SU-DHL-6 (cell line): ENCODE results near the gene ANK3.

Source experiments
- H2AFZ ChIP-seq: fragments of 200-600 bp; sonication (generic); 2 replicates; pipeline ENCODE4 v1.6.1; 2014; ENCODE audit warnings: low read depth, mild to moderate bottlenecking, moderate library complexity, mixed read lengths, antibody characterized with exemption, low read length; ENCODE audit not compliant: severe bottlenecking
- H3F3A ChIP-seq: fragments of 200-600 bp; shearing (Covaris generic); 2 replicates; pipeline ENCODE4 v1.6.0; 2016; ENCODE audit warnings: antibody characterized with exemption, mild to moderate bottlenecking; ENCODE audit not compliant: insufficient read depth
- H3K27ac ChIP-seq: fragments of 200-600 bp; sonication (generic); 2 replicates; pipeline ENCODE4 v1.5.1; 2016; ENCODE audit warnings: low read depth, mild to moderate bottlenecking, low read length, moderate library complexity, mixed read lengths
- H3K27me3 ChIP-seq: fragments of 200-600 bp; sonication (generic), shearing (Covaris generic); 2 replicates; pipeline ENCODE4 v1.6.0; 2014; ENCODE audit warnings: mild to moderate bottlenecking, low read length
- H3K36me3 ChIP-seq: fragments of 200-600 bp; sonication (generic); 2 replicates; pipeline ENCODE4 v1.6.1; 2014; ENCODE audit warnings: mild to moderate bottlenecking, low read length, mixed read lengths
- H3K4me2 ChIP-seq: fragments of 300-600, 200-600 bp; shearing (Covaris generic), sonication (generic); 2 replicates; pipeline ENCODE4 v1.6.0; 2014; ENCODE audit warnings: low read length, low read depth, mild to moderate bottlenecking; ENCODE audit not compliant: poor library complexity, severe bottlenecking
- H3K4me3 ChIP-seq: fragments of 200-600 bp; sonication (generic); 2 replicates; pipeline ENCODE4 v1.5.1; 2014; ENCODE audit warnings: antibody characterized with exemption, low read length, mild to moderate bottlenecking, mixed read lengths; ENCODE audit not compliant: insufficient read depth, poor library complexity, severe bottlenecking
- H3K79me2 ChIP-seq: fragments of 200-600 bp; sonication (generic); 2 replicates; pipeline ENCODE4 v1.6.1; 2014; ENCODE audit warnings: mild to moderate bottlenecking, low read length, moderate library complexity; ENCODE audit not compliant: insufficient read depth
- H3K9ac ChIP-seq: fragments of 200-600 bp; sonication (generic); 2 replicates; pipeline ENCODE4 v1.7.0; 2014; ENCODE audit warnings: mild to moderate bottlenecking, low read length
- H3K9me2 ChIP-seq: fragments of 200-600 bp; sonication (generic); replicated peaks from 2 replicates; pipeline ENCODE4 v1.6.1; 2014; ENCODE audit warnings: low read length; ENCODE audit not compliant: insufficient read depth
- H3K9me3 ChIP-seq: fragments of 200-600 bp; sonication (generic); 2 replicates; pipeline ENCODE4 v1.6.1; 2014; ENCODE audit warnings: low read length, mixed read lengths; ENCODE audit not compliant: insufficient read depth
- H4K20me1 ChIP-seq: fragments of 200-600 bp; sonication (generic); 2 replicates; pipeline ENCODE4 v1.6.1; 2014; ENCODE audit warnings: low read depth, mild to moderate bottlenecking, antibody characterized with exemption, low read length, moderate library complexity, mixed read lengths
- EZH2phosphoT487 ChIP-seq: fragments of 200-600 bp; sonication (generic), shearing (Covaris generic); conservative IDR thresholded peaks from 2 replicates; pipeline ENCODE4 v1.6.1; 2018; ENCODE audit warnings: mild to moderate bottlenecking, antibody characterized with exemption, low read length, moderate library complexity, mixed read lengths
- TF ChIP-seq, protein P1 (sequence below): fragments of 200-600 bp; sonication (generic); IDR thresholded peaks from one replicate; pipeline ENCODE4 v1.5.1; 2017; ENCODE audit warnings: antibody characterized with exemption, mild to moderate bottlenecking, low read length, moderate library complexity; ENCODE audit not compliant: insufficient read depth, poor library complexity, severe bottlenecking

Gene ANK3

GRCh38 chr10:60403168-60403873, 13.6 kb upstream of the ANK3 start:
- H3K27ac ChIP-seq = no peak overlapping the region
- H2AFZ ChIP-seq = no peak overlapping the region
- no peaks in the 10 kb centered on the region for H3K9me2 ChIP-seq
- no peak overlapping the region for H3K4me2 ChIP-seq
- H3K79me2 ChIP-seq = no peaks in the 10 kb centered on the region
- no peaks in the 10 kb centered on the region for H3F3A ChIP-seq
- H3K9me3 ChIP-seq = no peaks in the 10 kb centered on the region
- H4K20me1 ChIP-seq = no peaks in the 10 kb centered on the region
- H3K9ac ChIP-seq = no peak overlapping the region
- H3K27me3 ChIP-seq = no peaks in the 10 kb centered on the region
- H3K4me3 ChIP-seq = no peak overlapping the region
- TF ChIP-seq, protein P1, sequence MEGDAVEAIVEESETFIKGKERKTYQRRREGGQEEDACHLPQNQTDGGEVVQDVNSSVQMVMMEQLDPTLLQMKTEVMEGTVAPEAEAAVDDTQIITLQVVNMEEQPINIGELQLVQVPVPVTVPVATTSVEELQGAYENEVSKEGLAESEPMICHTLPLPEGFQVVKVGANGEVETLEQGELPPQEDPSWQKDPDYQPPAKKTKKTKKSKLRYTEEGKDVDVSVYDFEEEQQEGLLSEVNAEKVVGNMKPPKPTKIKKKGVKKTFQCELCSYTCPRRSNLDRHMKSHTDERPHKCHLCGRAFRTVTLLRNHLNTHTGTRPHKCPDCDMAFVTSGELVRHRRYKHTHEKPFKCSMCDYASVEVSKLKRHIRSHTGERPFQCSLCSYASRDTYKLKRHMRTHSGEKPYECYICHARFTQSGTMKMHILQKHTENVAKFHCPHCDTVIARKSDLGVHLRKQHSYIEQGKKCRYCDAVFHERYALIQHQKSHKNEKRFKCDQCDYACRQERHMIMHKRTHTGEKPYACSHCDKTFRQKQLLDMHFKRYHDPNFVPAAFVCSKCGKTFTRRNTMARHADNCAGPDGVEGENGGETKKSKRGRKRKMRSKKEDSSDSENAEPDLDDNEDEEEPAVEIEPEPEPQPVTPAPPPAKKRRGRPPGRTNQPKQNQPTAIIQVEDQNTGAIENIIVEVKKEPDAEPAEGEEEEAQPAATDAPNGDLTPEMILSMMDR = no peak
- TF ChIP-seq EZH2phosphoT487 = no peak
- H3K36me3 ChIP-seq = no peaks in the 10 kb centered on the region

GRCh38 chr10:60400366-60400765, 10.7 kb upstream of the ANK3 start:
- no peaks in the 10 kb centered on the region for H3K36me3 ChIP-seq
- no peak for TF ChIP-seq EZH2phosphoT487
- TF ChIP-seq, protein P1 = no peak
- H3F3A ChIP-seq = no peaks in the 10 kb centered on the region
- H4K20me1 ChIP-seq = no peaks in the 10 kb centered on the region
- H3K9me2 ChIP-seq = no peaks in the 10 kb centered on the region
- no peak overlapping the region for H3K4me2 ChIP-seq
- no peak overlapping the region for H3K4me3 ChIP-seq
- H3K79me2 ChIP-seq = no peaks in the 10 kb centered on the region
- H2AFZ ChIP-seq = no peak overlapping the region
- H3K9me3 ChIP-seq = no peaks in the 10 kb centered on the region
- H3K27ac ChIP-seq = no peak overlapping the region
- H3K27me3 ChIP-seq = no peaks in the 10 kb centered on the region
- H3K9ac ChIP-seq = no peak overlapping the region

DNA sequence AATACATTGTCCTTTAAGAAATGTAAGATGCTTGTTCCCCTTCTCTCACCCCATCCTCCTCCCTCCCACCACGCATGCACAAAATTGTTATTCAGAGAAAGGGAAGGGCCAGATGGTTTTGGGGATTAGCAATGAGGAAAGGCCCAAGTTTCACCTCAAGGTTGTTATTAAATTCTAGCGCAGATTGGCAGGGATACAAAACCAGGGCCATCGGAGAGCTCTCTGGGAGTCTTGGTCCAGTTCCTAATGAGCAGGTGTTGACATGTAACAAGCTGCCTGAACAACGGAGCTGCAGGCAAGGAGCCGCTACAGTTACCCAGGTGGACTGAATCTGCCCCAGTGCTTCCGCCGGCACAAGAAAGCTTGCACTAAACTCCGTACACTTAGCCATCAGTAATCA, 9.7 kb upstream of the ANK3 start:
- Histone ChIP-seq H3K27ac (no peak overlapping the region), H3K4me2 (no peak overlapping the region), H3K9me2 (no peaks in the 10 kb centered on the region), H3K27me3 (no peaks in the 10 kb centered on the region), H3K4me3 (no peak overlapping the region), H4K20me1 (no peaks in the 10 kb centered on the region), H3K9ac (no peak overlapping the region), H3K79me2 (no peaks in the 10 kb centered on the region), H3F3A (no peaks in the 10 kb centered on the region), H3K36me3 (no peaks in the 10 kb centered on the region), H2AFZ (no peak overlapping the region), H3K9me3 (no peaks in the 10 kb centered on the region)
- TF ChIP-seq, protein P1 = no peak
- no peak for TF ChIP-seq EZH2phosphoT487
